ENCODE data around the gene UNC13C.
"Not testable (repeated sequence)": the region's sequence is repeated elsewhere in the genome, so short reads cannot be mapped to it uniquely, and the experiment has no call there.

The UNC13C gene

GRCh38 chr15:53978253-53978906 lies at the start of gene UNC13C:
Gene UNC13C, plus strand, starts transcription at chr15:53978441. Its CDS starts 34,463 bp downstream, at chr15:54012904.
- DNase-seq: peak; percentile 38 to 53

- DNase-seq: no peak
Measured at GRCh38 chr15:53936137-53936536, 42.1 kb upstream of the UNC13C start.

DNA sequence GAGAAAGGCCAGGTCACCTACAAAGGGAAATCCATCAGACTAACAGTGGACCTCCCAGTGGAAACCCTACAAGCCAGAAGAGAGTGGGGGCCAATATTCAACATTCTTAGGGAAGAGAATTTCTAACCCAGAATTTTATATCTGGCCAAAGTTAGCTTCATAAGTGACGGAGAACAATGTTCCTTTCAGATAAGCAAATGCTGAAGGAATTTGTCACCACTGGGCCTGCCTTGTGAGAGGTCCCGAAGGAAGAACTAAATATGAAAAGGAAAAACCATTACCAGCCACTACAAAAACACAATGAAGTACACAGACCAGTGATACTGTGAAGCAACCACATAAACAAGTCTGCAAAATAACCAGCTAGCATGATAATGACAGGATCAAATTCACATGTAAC lies 40.6 kb upstream of the UNC13C start:
- not testable (repeated sequence) for DNase-seq

DNA sequence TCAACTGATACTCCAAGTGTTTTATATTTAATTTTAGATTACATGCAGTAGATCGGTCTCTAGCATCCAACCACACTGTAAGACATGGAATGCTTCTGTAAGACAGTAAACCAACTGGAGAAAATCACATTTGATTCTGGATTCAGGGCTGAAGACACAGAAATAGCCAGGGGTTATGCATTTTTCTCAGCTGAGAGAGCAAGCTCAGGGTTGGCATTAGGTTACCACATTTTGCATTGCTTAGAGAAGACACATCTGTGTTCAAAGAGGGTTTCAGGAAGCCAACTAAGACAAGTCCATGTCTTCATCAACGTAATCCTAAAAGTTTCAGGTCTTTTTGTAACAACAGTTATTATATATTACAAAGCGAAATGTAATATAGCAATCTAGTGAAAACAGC lies 27.7 kb upstream of the UNC13C start:
- DNase-seq: no peak

GRCh38 chr15:53955396-53955795 lies 22.8 kb upstream of the UNC13C start:
- DNase-seq: no peak

DNA sequence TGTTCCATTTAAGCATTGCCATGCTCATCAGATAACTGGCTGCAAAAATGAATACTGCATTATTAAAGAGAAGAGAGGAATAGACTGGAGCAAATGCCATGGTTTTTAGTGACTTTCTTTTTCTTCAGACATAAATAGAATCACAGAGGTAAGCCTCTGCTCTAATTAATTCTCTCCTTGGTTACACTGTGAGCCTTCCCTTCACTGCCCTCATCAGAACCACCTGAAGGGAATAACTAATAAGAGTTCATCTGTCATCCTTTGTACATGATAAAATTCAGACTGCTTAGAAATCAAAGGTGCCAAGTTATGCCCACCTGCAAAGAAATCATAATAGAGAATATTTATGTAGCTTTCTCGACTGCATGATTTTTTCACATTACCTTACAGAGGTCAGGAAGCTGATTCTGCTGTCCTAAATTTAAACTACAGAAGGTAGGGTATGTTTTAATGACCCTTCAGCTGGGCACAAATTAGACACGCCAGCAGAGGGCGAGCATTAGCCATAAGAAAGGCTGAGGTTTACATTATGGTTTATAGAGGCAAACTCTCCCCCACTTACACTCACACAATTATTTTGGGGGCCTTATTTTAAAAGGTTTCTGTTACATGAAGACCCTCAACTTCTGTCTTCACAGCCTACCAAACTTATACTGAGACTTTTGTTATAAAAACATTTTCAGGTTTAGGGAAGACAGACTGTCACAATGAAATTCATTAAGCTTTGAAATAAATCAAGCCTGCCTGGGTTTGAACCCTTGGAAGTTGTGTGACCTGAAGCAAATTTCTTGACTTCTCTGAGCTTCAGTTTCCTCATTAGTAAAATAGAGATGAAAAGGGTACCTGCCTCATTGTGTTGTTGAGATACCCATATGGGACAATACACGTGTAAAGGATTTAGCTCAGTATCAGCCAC lies 15.3 kb upstream of the UNC13C start:
- peak; percentile 13 to 57 for DNase-seq

DNA sequence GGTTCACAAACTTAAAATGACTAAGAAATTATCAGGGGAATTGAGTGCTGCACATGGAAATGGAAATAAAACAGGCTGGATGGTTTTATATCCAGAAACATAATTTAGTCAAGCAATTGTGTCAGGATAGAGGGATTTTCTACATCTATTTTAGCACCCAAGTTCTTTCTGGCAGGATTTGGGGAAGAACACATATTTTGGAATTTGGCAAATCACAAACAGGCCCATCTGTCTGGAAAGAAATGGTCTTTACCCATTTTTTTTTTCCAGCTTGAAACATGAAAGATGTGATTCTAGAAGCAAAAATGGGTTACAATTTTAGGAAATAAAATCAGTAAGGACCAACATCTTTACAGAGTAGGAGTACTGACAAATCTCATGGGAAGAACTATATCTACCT lies 14.4 kb upstream of the UNC13C start:
- DNase-seq: peak in 1 of 2 experiments; percentile 5

DNA sequence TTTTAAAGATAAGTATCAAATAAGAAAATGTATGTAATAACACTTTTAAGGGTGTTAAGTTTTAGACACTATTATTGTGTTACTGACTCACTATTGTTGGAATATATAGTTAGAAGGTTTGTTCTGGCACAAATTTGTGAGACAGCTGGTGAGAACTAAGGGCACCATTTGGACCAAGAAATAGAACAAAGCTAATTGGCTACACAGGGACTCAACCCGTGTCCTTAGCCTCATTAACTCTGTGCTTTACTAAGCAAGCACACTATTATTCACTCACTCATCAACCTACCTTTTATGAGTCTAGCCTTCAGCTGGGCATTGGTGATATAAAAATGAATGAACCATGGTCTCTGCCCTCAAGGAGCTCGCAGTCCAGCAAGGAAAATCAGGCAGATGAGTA lies 4.1 kb upstream of the UNC13C start:
- peak in 1 of 2 experiments; percentile 76 for DNase-seq

DNA sequence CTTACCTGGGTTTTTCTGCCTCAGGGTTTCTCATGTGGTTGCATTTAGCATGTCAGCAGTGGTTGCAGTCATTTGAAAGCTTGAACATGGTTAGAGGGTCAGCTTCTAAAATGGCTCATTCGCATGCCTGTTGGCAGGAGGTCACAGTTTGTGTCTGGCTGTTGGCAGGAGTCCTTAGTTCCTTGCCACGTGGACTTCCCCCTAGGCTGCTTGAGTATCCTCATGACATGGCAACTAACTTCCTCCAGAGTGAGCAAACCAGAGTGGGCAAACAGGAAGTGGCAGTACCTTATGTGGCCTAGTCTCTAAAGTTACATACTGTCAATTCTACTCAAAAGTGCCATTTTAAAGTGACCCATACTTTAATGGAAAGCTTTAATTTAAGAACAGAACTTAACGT lies 3.4 kb upstream of the UNC13C start:
- DNase-seq: peak; percentile 11 to 60

DNA sequence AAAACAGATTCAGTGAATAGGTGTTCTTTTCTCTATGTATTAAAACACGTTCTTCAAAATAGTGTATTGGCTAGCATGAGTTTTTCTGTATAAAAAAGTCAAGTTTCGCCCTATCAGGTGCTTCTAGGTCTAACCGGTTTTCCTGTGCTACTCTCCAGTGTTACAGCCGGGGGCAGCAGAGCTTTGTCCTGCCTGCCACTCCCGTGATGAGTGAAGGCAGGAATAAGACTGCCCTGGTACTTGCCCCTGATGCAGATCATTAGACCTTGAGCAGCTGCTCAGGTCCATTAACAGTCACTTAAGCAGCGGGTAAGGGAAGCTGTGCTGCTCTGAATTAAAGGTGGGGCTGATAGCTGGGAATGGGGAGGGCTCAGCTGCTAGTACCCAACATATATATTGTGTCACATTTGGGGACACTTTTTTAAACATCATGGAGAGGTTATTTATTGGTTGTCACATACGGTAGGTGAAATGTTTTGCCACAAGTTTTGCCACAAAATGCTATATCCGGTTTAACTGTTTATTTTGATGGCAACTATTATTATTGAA lies 1.3 kb upstream of the UNC13C start:
- DNase-seq: peak; percentile 45 to 73

GRCh38 chr15:53979051-53979788 lies 979 bp downstream of the UNC13C start:
- peak in 1 of 2 experiments; percentile 8 for DNase-seq

GRCh38 chr15:53980021-53980420 lies 1.8 kb downstream of the UNC13C start:
- no peak for DNase-seq

GRCh38 chr15:53982071-53982680 lies 3.9 kb downstream of the UNC13C start:
- DNase-seq: peak in 1 of 2 experiments; percentile 28

GRCh38 chr15:53982876-53983275 lies 4.6 kb downstream of the UNC13C start:
- DNase-seq: peak in 1 of 2 experiments; percentile 57

GRCh38 chr15:53984221-53984620 lies 6.0 kb downstream of the UNC13C start:
- no peak for DNase-seq

GRCh38 chr15:53985562-53985961 lies 7.3 kb downstream of the UNC13C start:
- DNase-seq: no peak

DNA sequence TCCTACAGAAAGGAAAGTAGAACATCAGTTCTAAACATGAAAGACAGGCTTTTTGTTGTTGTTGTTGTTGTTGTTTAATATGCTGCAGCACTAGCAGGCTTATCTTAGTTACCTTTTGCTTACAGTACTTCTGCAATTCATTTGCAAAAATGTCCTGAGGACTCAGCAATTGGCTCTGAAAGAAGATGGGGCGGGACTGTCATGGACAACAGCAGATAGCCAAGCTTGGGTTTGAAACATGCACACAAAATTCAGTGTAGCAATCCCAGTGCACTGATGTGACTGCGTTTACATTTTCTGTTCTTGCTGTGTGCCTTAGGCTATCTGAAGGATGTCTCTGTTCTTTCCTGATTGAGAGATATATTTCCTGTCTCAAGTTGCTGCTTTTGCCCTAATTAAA lies 9.2 kb downstream of the UNC13C start:
- DNase-seq: no peak

GRCh38 chr15:54007256-54007655 lies 29.0 kb downstream of the UNC13C start:
- DNase-seq: no peak

DNA sequence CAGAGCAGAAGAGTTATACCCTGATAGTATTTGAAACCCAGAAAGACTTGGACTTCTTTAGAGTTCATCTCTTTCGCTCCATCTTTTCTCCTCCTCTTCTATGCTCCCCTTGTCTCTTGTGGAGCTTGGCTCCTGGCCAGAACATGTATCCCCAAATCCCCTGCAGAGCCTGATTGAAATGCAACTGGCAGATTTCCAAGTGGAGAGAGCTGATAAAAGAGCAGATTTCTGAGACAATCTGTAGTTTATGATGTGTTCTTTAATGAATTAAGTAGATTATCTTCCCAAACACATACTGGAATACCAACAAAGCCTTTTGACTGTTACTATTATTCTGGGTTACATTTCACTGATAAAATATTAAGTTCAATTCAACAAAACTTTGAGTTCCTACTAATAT lies 33.4 kb downstream of the UNC13C start:
- DNase-seq: peak; percentile 3 to 16

GRCh38 chr15:54014067-54014655 lies 35.9 kb downstream of the UNC13C start:
- no peak for DNase-seq

- DNase-seq: no peak
Measured at GRCh38 chr15:54017251-54017650, 39.0 kb downstream of the UNC13C start.

DNA sequence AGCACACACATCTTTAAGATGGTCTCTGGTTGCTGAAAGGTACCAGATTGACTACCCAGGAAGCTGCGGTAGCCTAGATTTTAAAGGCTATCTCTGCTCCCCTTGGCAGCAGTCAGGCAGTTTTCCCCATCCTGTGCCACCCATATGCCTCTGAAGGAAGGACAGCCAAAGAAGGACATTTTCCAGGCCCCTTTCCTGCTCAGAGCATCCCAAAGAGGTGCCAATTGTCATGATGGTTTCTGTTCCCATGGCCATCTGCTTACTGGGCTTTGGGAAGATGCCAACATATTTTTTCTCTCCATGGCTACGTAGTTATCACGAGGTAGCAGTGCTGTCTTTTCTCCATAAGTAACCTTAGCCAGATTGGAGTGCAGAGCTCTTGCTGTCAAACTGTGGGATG lies 39.7 kb downstream of the UNC13C start:
- peak; percentile 75 to 90 for DNase-seq

Measured in NCI-H446 (cell line).